ENCODE measurements around the gene OR6P1. TPM values are rescaled to one million over a fixed set of nuclear protein-coding genes. Genes with fewer than 3 reads are reported as not detected.

OR6P1 gene
- total and polyA plus RNA-seq, 2 of the 8 experiments (the other 6 are each of a cell fraction or from before 2014, with no cell fraction given), result not detected

- Histone ChIP-seq H3K79me2 (ENCODE audit: control insufficient read depth in 1 of 2, insufficient read depth in 2 of 2, low read length in 2 of 2) (no peaks in the 10 kb centered on the region), H3K14ac (ENCODE audit: insufficient read length) (no peak overlapping the region), H3K23ac (ENCODE audit: insufficient read length) (no peak overlapping the region), H3K27ac (ENCODE audit: low read depth, low read length) (no peak overlapping the region), H3K4ac (replicated peaks; ENCODE audit: insufficient read length, low read depth, low read length) (no peak overlapping the region), H3K4me2 (ENCODE audit: insufficient read depth in 1 of 2, low read depth in 2 of 2, low read length in 2 of 2) (no peak overlapping the region), H3K56ac (replicated peaks; ENCODE audit: insufficient read length, low read depth, low read length) (no peak overlapping the region), H3K9me3 (ENCODE audit: insufficient read depth in 2 of 2, low read depth in 1 of 2, low read length in 1 of 2) (no peaks in the 10 kb centered on the region), H2AFZ (ENCODE audit: low read length) (no peak overlapping the region), H2BK5ac (ENCODE audit: low read depth, low read length) (no peak overlapping the region), H4K91ac (replicated peaks; ENCODE audit: insufficient read length, low read length) (no peak overlapping the region), H2BK120ac (replicated peaks; ENCODE audit: low read depth, low read length) (no peak overlapping the region), H2BK12ac (ENCODE audit: low read depth, low read length) (no peak overlapping the region), H3K79me1 (ENCODE audit: low read depth, low read length) (no peaks in the 10 kb centered on the region), H3K9ac (replicated peaks in 1 of 4; ENCODE audit: extremely low read depth in 1 of 4, low read depth in 3 of 4, low read length in 3 of 4) (no peak overlapping the region), H2BK15ac (ENCODE audit: low read length) (no peak overlapping the region), H3K4me3 (ENCODE audit: extremely low read depth in 1 of 4, insufficient read depth in 2 of 4, low read depth in 3 of 4, low read length in 4 of 4) (no peak overlapping the region), H4K5ac (ENCODE audit: insufficient read length, low read depth, low read length) (no peak overlapping the region), H3K27me3 (replicated peaks in 1 of 4; ENCODE audit: control insufficient read depth in 3 of 4, extremely low read depth in 1 of 4, insufficient read depth in 3 of 4, low read length in 3 of 4) (no peaks in the 10 kb centered on the region), H4K20me1 (replicated peaks in 1 of 2; ENCODE audit: control insufficient read depth in 1 of 2, insufficient read depth in 2 of 2, low read length in 2 of 2) (no peaks in the 10 kb centered on the region), H4K8ac (ENCODE audit: extremely low read depth, insufficient read depth, low read length) (no peak overlapping the region), H3K23me2 (ENCODE audit: low read depth, low read length) (no peaks in the 10 kb centered on the region), H3K4me1 (replicated peaks in 1 of 4; ENCODE audit: control insufficient read depth in 3 of 4, insufficient read depth in 4 of 4, low read length in 3 of 4) (no peaks in the 10 kb centered on the region), H2AK5ac (ENCODE audit: low read depth, low read length) (no peak overlapping the region), H3K36me3 (ENCODE audit: control insufficient read depth in 2 of 4, insufficient read depth in 4 of 4, low read length in 3 of 4) (no peaks in the 10 kb centered on the region), H3K18ac (ENCODE audit: extremely low read depth, low read length) (no peak overlapping the region), H2BK20ac (ENCODE audit: low read length) (no peak overlapping the region)
- WGBS, 2 experiments (ENCODE audit: extremely low coverage in 1 of 2, insufficient coverage in 1 of 2, insufficient read length in 1 of 2, insufficient replicate concordance in 2 of 2, low coverage in 1 of 2, low lambda C conversion rate in 2 of 2, missing lambda C conversion rate in 1 of 2), result 98% methylated on average over 2 of the region's 2 CpGs; no CpG with 5 or more reads in 1 of the 2 experiments
- FAIRE-seq (no peak), DNase-seq (ENCODE audit: low read depth in 1 of 2, low spot score in 2 of 2) (no peak)
- CTCF ChIA-PET (ENCODE audit: partially characterized antibody), result no interaction called here
- POLR2A ChIA-PET (ENCODE audit: partially characterized antibody), result no interaction called here
- TF ChIP-seq CREB1 (IDR thresholded peaks at IDR 0.05) (no peak), ATF3 (IDR thresholded peaks at IDR 0.05; ENCODE audit: insufficient read depth, low read depth, low read length) (no peak), JUN (IDR thresholded peaks at IDR 0.05; ENCODE audit: low read depth, low read length) (no peak), KDM1A (IDR thresholded peaks at IDR 0.05; ENCODE audit: borderline replicate concordance, low read length) (no peak), SUZ12 (IDR thresholded peaks at IDR 0.05; ENCODE audit: low read length) (no peak), SIX5 (IDR thresholded peaks at IDR 0.05; ENCODE audit: low read depth, low read length) (no peak), ASH2L (IDR thresholded peaks at IDR 0.05; ENCODE audit: low read length) (no peak), BRCA1 (IDR thresholded peaks at IDR 0.05; ENCODE audit: low read depth, low read length) (no peak), CBX8 (IDR thresholded peaks at IDR 0.05; ENCODE audit: borderline replicate concordance, low read depth, low read length) (no peak), HDAC2 (IDR thresholded peaks at IDR 0.05; ENCODE audit: borderline replicate concordance in 1 of 2, low read depth in 2 of 2, low read length in 2 of 2) (no peak), GTF2F1 (IDR thresholded peaks at IDR 0.05; ENCODE audit: borderline replicate concordance, low read depth, low read length) (no peak), POLR2AphosphoS5 (IDR thresholded peaks at IDR 0.05; ENCODE audit: low read depth, low read length) (no peak), JUND (IDR thresholded peaks at IDR 0.05; ENCODE audit: low read length) (no peak), GABPA (IDR thresholded peaks at IDR 0.05; ENCODE audit: borderline replicate concordance, insufficient read depth, low read length) (no peak)
Measured at GRCh38 chr1:158537609-158538008, 32.8 kb downstream of the OR6P1 start.
